HepG2 (cell line): ENCODE data around the gene KCNJ4. TPM values are rescaled to one million over a fixed set of nuclear protein-coding genes. Genes with fewer than 3 reads are reported as not detected.

Experiments used
- ARNTL ChIP-seq: sonication (generic); formaldehyde crosslinking; IDR thresholded peaks from 2 replicates; pipeline ENCODE4 v1.4.0; 2020; ENCODE audit warnings: mild to moderate bottlenecking, missing genetic modification reagents
- CHCHD3 ChIP-seq: sonication (generic); formaldehyde crosslinking; IDR thresholded peaks from 2 replicates; pipeline ENCODE4 v1.8.0; 2022; ENCODE audit warnings: mild to moderate bottlenecking, missing genetic modification reagents, moderate library complexity
- CREB1 ChIP-seq, 2 experiments: fragments of 450-650 bp in 1 of 2; IDR thresholded peaks; 2 replicates each; pipeline ENCODE4 v1.6.1; 2016 to 2017; ENCODE audit warnings: control low read depth in 1 of 2, mild to moderate bottlenecking in 1 of 2, missing compliant biosample characterization in 1 of 2, missing genetic modification characterization in 1 of 2
- FOXM1 ChIP-seq: sonication (generic); formaldehyde crosslinking; IDR thresholded peaks from 2 replicates; pipeline ENCODE4 v1.5.0; 2020; ENCODE audit warnings: missing genetic modification reagents
- FOXO1 ChIP-seq: sonication (generic); formaldehyde crosslinking; IDR thresholded peaks from 2 replicates; pipeline ENCODE4 v1.4.0; 2020; ENCODE audit warnings: missing genetic modification reagents
- GATAD2A ChIP-seq: IDR thresholded peaks from 2 replicates; pipeline ENCODE4 v1.6.1; 2016
- GTF3A ChIP-seq: sonication (generic); formaldehyde crosslinking; conservative IDR thresholded peaks from 2 replicates; pipeline ENCODE4 v1.4.0; 2020; ENCODE audit warnings: mild to moderate bottlenecking, missing genetic modification reagents
- JDP2 ChIP-seq: sonication (generic); formaldehyde crosslinking; IDR thresholded peaks from 2 replicates; pipeline ENCODE4 v1.8.1; 2022; ENCODE audit warnings: missing genetic modification reagents, borderline replicate concordance
- KDM6A ChIP-seq: IDR thresholded peaks from 2 replicates; pipeline ENCODE4 v1.6.1; 2016; ENCODE audit warnings: low read depth
- SOX5 ChIP-seq: IDR thresholded peaks from 2 replicates; pipeline ENCODE4 v1.6.1; 2016; ENCODE audit warnings: borderline replicate concordance
- U2AF2 ChIP-seq: fragments of 200-400 bp; formaldehyde crosslinking; IDR thresholded peaks from 2 replicates; pipeline ENCODE4 v1.6.1; 2017; ENCODE audit warnings: low read depth, mild to moderate bottlenecking, low read length
- WIZ ChIP-seq: sonication (generic); formaldehyde crosslinking; IDR thresholded peaks from 2 replicates; pipeline ENCODE4 v1.5.1; 2020; ENCODE audit warnings: mild to moderate bottlenecking, missing genetic modification reagents
- ZNF160 ChIP-seq: sonication (generic); formaldehyde crosslinking; IDR thresholded peaks from 2 replicates; pipeline ENCODE4 v1.8.0; 2022; ENCODE audit warnings: mild to moderate bottlenecking, inconsistent platforms, missing genetic modification reagents
- ZNF558 ChIP-seq: sonication (generic); formaldehyde crosslinking; IDR thresholded peaks from 2 replicates; pipeline ENCODE4 v1.9.0; 2022; ENCODE audit warnings: mild to moderate bottlenecking, missing genetic modification reagents, borderline replicate concordance
- ZNF776 ChIP-seq: sonication (generic); formaldehyde crosslinking; IDR thresholded peaks from 2 replicates; pipeline ENCODE4 v1.4.0; 2020; ENCODE audit warnings: mild to moderate bottlenecking, missing genetic modification reagents
- ZSCAN31 ChIP-seq: sonication (generic); formaldehyde crosslinking; IDR thresholded peaks from 2 replicates; pipeline ENCODE4 v1.5.0; 2020; ENCODE audit warnings: low read depth, mild to moderate bottlenecking, missing genetic modification reagents
- ZUFSP ChIP-seq: sonication (generic); formaldehyde crosslinking; IDR thresholded peaks from 2 replicates; pipeline ENCODE4 v1.9.0; 2021; ENCODE audit warnings: missing genetic modification reagents, mild to moderate bottlenecking, borderline replicate concordance
- polyA plus RNA-seq, 8 experiments: library from polyadenylated mRNA; depleted of rRNA in 3 of 8; stranded (reverse) in 7 of 8; unstranded in 1 of 8; fragments of >200 nt; fragmentation: Illumina TruSeq in 4 of 8; extraction: Trizol in 4 of 8; gene quantifications; 2 replicates each; pipeline versions ENCODE4 v1.2.1 to v1.2.3, GENCODE V29; 2011 to 2016; ENCODE audit warnings: low read depth in 4 of 8, missing spikeins in 1 of 8, mixed read lengths in 1 of 8; ENCODE audit not compliant: insufficient read depth in 1 of 8
- total RNA-seq, 5 experiments: library from RNA; depleted of rRNA; stranded (reverse); fragments of >200 nt; fragmentation: Illumina TruSeq; extraction: Trizol; gene quantifications; 2 replicates each; pipeline ENCODE4 v1.2.3, GENCODE V29; 2016; ENCODE audit warnings: low read depth in 1 of 5
- TF ChIP-seq, protein P1 (sequence below): sonication (generic); formaldehyde crosslinking; IDR thresholded peaks from 2 replicates; pipeline ENCODE4 v1.8.0; 2022; ENCODE audit warnings: mild to moderate bottlenecking, missing genetic modification reagents, moderate library complexity
- TF ChIP-seq, protein P2 (sequence below): fragments of 450-650 bp; IDR thresholded peaks from 2 replicates; pipeline ENCODE4 v1.6.1; 2017; ENCODE audit warnings: mild to moderate bottlenecking
- TF ChIP-seq, protein P3 (sequence below): sonication (generic); formaldehyde crosslinking; IDR thresholded peaks from 2 replicates; pipeline ENCODE4 v1.5.1; 2020; ENCODE audit warnings: mild to moderate bottlenecking, missing genetic modification reagents, moderate library complexity
- TF ChIP-seq, protein P4 (sequence below): sonication (generic); formaldehyde crosslinking; IDR thresholded peaks from 2 replicates; pipeline ENCODE4 v1.8.1; 2023; ENCODE audit warnings: missing genetic modification reagents, mild to moderate bottlenecking, borderline replicate concordance

Gene KCNJ4
- total and polyA plus RNA-seq, 2 of the 13 experiments (the other 11 are each of a cell fraction or from before 2014, with no cell fraction given) = not detected

- TF ChIP-seq GATAD2A (CRISPR knock-in tag) = 0 out of 2 replicates have a peak, but pooled peaks have one; percentile 9
- TF ChIP-seq, protein P1, sequence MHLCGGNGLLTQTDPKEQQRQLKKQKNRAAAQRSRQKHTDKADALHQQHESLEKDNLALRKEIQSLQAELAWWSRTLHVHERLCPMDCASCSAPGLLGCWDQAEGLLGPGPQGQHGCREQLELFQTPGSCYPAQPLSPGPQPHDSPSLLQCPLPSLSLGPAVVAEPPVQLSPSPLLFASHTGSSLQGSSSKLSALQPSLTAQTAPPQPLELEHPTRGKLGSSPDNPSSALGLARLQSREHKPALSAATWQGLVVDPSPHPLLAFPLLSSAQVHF (CRISPR knock-in tag) = no peak
- TF ChIP-seq ZNF776 (CRISPR knock-in tag) = 0 out of 2 replicates have a peak, but pooled peaks have one; percentile 17
- no peak for TF ChIP-seq WIZ (CRISPR knock-in tag)
- TF ChIP-seq KDM6A (CRISPR knock-in tag) = no peak
- no peak; the same call in 1 of the 2 replicates for TF ChIP-seq JDP2 (CRISPR knock-in tag)
- TF ChIP-seq, protein P2, sequence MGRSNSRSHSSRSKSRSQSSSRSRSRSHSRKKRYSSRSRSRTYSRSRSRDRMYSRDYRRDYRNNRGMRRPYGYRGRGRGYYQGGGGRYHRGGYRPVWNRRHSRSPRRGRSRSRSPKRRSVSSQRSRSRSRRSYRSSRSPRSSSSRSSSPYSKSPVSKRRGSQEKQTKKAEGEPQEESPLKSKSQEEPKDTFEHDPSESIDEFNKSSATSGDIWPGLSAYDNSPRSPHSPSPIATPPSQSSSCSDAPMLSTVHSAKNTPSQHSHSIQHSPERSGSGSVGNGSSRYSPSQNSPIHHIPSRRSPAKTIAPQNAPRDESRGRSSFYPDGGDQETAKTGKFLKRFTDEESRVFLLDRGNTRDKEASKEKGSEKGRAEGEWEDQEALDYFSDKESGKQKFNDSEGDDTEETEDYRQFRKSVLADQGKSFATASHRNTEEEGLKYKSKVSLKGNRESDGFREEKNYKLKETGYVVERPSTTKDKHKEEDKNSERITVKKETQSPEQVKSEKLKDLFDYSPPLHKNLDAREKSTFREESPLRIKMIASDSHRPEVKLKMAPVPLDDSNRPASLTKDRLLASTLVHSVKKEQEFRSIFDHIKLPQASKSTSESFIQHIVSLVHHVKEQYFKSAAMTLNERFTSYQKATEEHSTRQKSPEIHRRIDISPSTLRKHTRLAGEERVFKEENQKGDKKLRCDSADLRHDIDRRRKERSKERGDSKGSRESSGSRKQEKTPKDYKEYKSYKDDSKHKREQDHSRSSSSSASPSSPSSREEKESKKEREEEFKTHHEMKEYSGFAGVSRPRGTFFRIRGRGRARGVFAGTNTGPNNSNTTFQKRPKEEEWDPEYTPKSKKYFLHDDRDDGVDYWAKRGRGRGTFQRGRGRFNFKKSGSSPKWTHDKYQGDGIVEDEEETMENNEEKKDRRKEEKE = no peak
- TF ChIP-seq GTF3A (CRISPR knock-in tag) = no peak
- TF ChIP-seq ZNF558 (CRISPR knock-in tag) = no peak
- TF ChIP-seq CHCHD3 (CRISPR knock-in tag) = peak; percentile 55; the same call in 1 of the 2 replicates
- TF ChIP-seq ZNF160 = peak; percentile 59; the same call in 1 of the 2 replicates
- 0 out of 2 replicates have a peak, but pooled peaks have one; percentile 1 for TF ChIP-seq FOXO1 (CRISPR knock-in tag)
- TF ChIP-seq ZSCAN31 (CRISPR knock-in tag) = no peak
- no peak for TF ChIP-seq FOXM1
- no peak for TF ChIP-seq ZUFSP (CRISPR knock-in tag)
- TF ChIP-seq SOX5 = 0 out of 2 replicates have a peak, but pooled peaks have one; percentile 12
- TF ChIP-seq CREB1 (IDR thresholded peaks at IDR 0.05) = no peak
- no peak for TF ChIP-seq CREB1 (CRISPR knock-in tag; IDR thresholded peaks at IDR 0.05)
- TF ChIP-seq ARNTL (CRISPR knock-in tag) = no peak
- TF ChIP-seq, protein P3, sequence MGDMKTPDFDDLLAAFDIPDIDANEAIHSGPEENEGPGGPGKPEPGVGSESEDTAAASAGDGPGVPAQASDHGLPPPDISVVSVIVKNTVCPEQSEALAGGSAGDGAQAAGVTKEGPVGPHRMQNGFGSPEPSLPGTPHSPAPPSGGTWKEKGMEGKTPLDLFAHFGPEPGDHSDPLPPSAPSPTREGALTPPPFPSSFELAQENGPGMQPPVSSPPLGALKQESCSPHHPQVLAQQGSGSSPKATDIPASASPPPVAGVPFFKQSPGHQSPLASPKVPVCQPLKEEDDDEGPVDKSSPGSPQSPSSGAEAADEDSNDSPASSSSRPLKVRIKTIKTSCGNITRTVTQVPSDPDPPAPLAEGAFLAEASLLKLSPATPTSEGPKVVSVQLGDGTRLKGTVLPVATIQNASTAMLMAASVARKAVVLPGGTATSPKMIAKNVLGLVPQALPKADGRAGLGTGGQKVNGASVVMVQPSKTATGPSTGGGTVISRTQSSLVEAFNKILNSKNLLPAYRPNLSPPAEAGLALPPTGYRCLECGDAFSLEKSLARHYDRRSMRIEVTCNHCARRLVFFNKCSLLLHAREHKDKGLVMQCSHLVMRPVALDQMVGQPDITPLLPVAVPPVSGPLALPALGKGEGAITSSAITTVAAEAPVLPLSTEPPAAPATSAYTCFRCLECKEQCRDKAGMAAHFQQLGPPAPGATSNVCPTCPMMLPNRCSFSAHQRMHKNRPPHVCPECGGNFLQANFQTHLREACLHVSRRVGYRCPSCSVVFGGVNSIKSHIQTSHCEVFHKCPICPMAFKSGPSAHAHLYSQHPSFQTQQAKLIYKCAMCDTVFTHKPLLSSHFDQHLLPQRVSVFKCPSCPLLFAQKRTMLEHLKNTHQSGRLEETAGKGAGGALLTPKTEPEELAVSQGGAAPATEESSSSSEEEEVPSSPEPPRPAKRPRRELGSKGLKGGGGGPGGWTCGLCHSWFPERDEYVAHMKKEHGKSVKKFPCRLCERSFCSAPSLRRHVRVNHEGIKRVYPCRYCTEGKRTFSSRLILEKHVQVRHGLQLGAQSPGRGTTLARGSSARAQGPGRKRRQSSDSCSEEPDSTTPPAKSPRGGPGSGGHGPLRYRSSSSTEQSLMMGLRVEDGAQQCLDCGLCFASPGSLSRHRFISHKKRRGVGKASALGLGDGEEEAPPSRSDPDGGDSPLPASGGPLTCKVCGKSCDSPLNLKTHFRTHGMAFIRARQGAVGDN = peak; percentile 82
- TF ChIP-seq U2AF2 = no peak
- TF ChIP-seq, protein P4, sequence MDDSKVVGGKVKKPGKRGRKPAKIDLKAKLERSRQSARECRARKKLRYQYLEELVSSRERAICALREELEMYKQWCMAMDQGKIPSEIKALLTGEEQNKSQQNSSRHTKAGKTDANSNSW (CRISPR knock-in tag) = no peak
Measured at GRCh38 chr22:38467438-38467903, 12.5 kb upstream of the KCNJ4 start (continued).
